Panc1 (cell line): ENCODE results near the gene RBP2. TPM values are rescaled to one million over a fixed set of nuclear protein-coding genes. Genes with fewer than 3 reads are reported as not detected.

Source experiments
- ATAC-seq: fragments of 200-7000 bp; cut with Tn5 transposase; 2 replicates; pipeline ENCODE4 v1.9.1; 2020; ENCODE audit warnings: mild to moderate bottlenecking, moderate library complexity
- BruUV-seq: library from RNA; stranded (reverse); fragments of 400-500 nt; replicated peaks from 2 replicates; lab custom pipeline; 2021; lab: Mats Ljungman, UMichigan
- CTCF ChIA-PET: fragments of 300-600 bp; sonication (Branson Sonifier 250); formaldehyde crosslinking; loops from one replicate; lab custom pipeline; 2022; ENCODE audit warnings: antibody characterized with exemption; lab: Charles Lee
- POLR2A ChIA-PET: fragments of 300-600 bp; sonication (Branson Sonifier 250); formaldehyde crosslinking; loops from one replicate; lab custom pipeline; 2022; ENCODE audit warnings: antibody characterized with exemption; lab: Charles Lee
- DNase-seq: peaks from one replicate; pipeline ENCODE4 v3.0.0-alpha.2; 2010; ENCODE audit warnings: low read depth, low spot score
- H3K27ac ChIP-seq: 2 replicates; pipeline ENCODE4 v1.5.1; 2011; ENCODE audit warnings: mild to moderate bottlenecking, low read length, inconsistent platforms
- H3K27me3 ChIP-seq: fragments of 200-500 bp; sonication (Bioruptor generic); 2 replicates; pipeline ENCODE4 v1.6.0; 2014; ENCODE audit warnings: low read length, inconsistent platforms; ENCODE audit not compliant: control insufficient read depth, insufficient read depth
- H3K36me3 ChIP-seq: fragments of 200-500 bp; sonication (Bioruptor generic); 2 replicates; pipeline ENCODE4 v1.5.1; 2014; ENCODE audit warnings: inconsistent platforms, mild to moderate bottlenecking, low read length, moderate library complexity; ENCODE audit not compliant: control insufficient read depth, insufficient read depth
- H3K4me1 ChIP-seq: 2 replicates; pipeline ENCODE4 v1.5.1; 2011; ENCODE audit warnings: inconsistent platforms, mild to moderate bottlenecking, low read length, moderate library complexity; ENCODE audit not compliant: control insufficient read depth, insufficient read depth
- H3K4me3 ChIP-seq, 2 experiments: 2 replicates each; pipeline ENCODE4 v1.5.1; 2011 to 2012; ENCODE audit warnings: low read depth in 2 of 2, low read length in 2 of 2, mild to moderate bottlenecking in 2 of 2, inconsistent platforms in 1 of 2, moderate library complexity in 1 of 2
- H3K9me3 ChIP-seq: fragments of 200-500 bp; sonication (Bioruptor generic); 2 replicates; pipeline ENCODE4 v1.5.1; 2014; ENCODE audit warnings: low read depth, mild to moderate bottlenecking, inconsistent platforms, low read length, moderate library complexity; ENCODE audit not compliant: control insufficient read depth, insufficient read depth
- CTCF ChIP-seq: fragments of 450-650 bp; IDR thresholded peaks from 2 replicates; pipeline ENCODE4 v1.5.1; 2017; ENCODE audit warnings: mild to moderate bottlenecking
- POLR2AphosphoS5 ChIP-seq: IDR thresholded peaks from 2 replicates; pipeline ENCODE4 v1.6.1; 2012; ENCODE audit warnings: mild to moderate bottlenecking, low read depth, low read length, moderate library complexity
- REST ChIP-seq, 2 experiments: IDR thresholded peaks; 2 replicates each; pipeline ENCODE4 v1.6.1; 2011 to 2012; ENCODE audit warnings: low read depth in 2 of 2, control low read depth in 1 of 2, low read length in 1 of 2, mild to moderate bottlenecking in 1 of 2, moderate library complexity in 1 of 2; ENCODE audit not compliant: insufficient read depth in 1 of 2
- SIN3A ChIP-seq: IDR thresholded peaks from 2 replicates; pipeline ENCODE4 v1.6.1; 2012; ENCODE audit warnings: low read depth, mild to moderate bottlenecking, low read length, moderate library complexity, borderline replicate concordance; ENCODE audit not compliant: insufficient read depth
- TCF7L2 ChIP-seq: IDR thresholded peaks from 2 replicates; pipeline ENCODE4 v1.6.1; 2011; ENCODE audit warnings: mild to moderate bottlenecking, low read depth, low read length, inconsistent platforms
- in situ Hi-C: cut with HindIII; loops from 2 replicates; pipeline ENCODE4 v1.10.0; 2016; ENCODE audit warnings: low sequenced_read_pairs, low pct_unique_long_range_greater_than_20kb
- intact Hi-C: fragments of 100-400 bp; cut with micrococcal nuclease; formaldehyde crosslinking; loops from one replicate; pipeline ENCODE4 v1.10.0; 2022; ENCODE audit not compliant: unreplicated experiment
- total RNA-seq: library from RNA; stranded (reverse); gene quantifications from one replicate; pipeline ENCODE4 v1.2.1, GENCODE V29; 2021; ENCODE audit not compliant: unreplicated experiment

The RBP2 gene
- total RNA-seq, 1 experiment from 2014 or later: not detected

GRCh38 chr3:139455206-139455605 is 21.1 kb downstream of the RBP2 start:
- TF ChIP-seq REST (IDR thresholded peaks at IDR 0.05; ENCODE audit: insufficient read depth in 1 of 2, low read depth in 2 of 2, low read length in 1 of 2): no peak
- no peak for TF ChIP-seq POLR2AphosphoS5
- no peak for TF ChIP-seq SIN3A
- TF ChIP-seq CTCF: no peak
- in situ Hi-C loops (no loop called here), intact Hi-C loops (no loop called here)
- no peaks in the 10 kb centered on the region for H3K9me3 ChIP-seq
- BruUV-seq: no TSS peak
- H3K36me3 ChIP-seq: no peaks in the 10 kb centered on the region
- no peak for ATAC-seq
- ChIA-PET POLR2A (no interaction called here), CTCF (no interaction called here)
- no peak overlapping the region for H3K4me3 ChIP-seq
- H3K4me1 ChIP-seq: no peaks in the 10 kb centered on the region
- no peak overlapping the region for H3K27ac ChIP-seq
- no peak for DNase-seq
- no peaks in the 10 kb centered on the region for H3K27me3 ChIP-seq

- Histone ChIP-seq H3K9me3 (no peaks in the 10 kb centered on the region), H3K36me3 (no peaks in the 10 kb centered on the region), H3K27me3 (no peaks in the 10 kb centered on the region), H3K4me1 (no peaks in the 10 kb centered on the region), H3K4me3 (no peak overlapping the region), H3K27ac (no peak overlapping the region)
- ChIA-PET CTCF (no interaction called here), POLR2A (interaction anchor here (0.6 kb wide), 1 partner anchor 675 kb away, joined by 8 read pairs; no protein-coding TSS in a partner anchor)
- no peak for TF ChIP-seq TCF7L2
- no peak for TF ChIP-seq SIN3A
- TF ChIP-seq CTCF: no peak
- TF ChIP-seq POLR2AphosphoS5: no peak
- TF ChIP-seq REST (IDR thresholded peaks at IDR 0.05; ENCODE audit: insufficient read depth in 1 of 2, low read depth in 2 of 2, low read length in 1 of 2): no peak
- ATAC-seq (no peak), DNase-seq (no peak)
- BruUV-seq: no TSS peak
- in situ Hi-C loops (no loop called here), intact Hi-C loops (no loop called here)
These were observed 22.0 kb downstream of the RBP2 start for GRCh38 chr3:139454346-139454745.
